Esophagus squamous epithelium (tissue), 5 donors: ENCODE data around the gene PLEKHM3. TPM values are rescaled to one million over a fixed set of nuclear protein-coding genes. Genes with fewer than 3 reads are reported as not detected.

ENCODE experiments used
- DNase-seq: peaks from one replicate; lab custom pipeline; 2025; lab: John Stamatoyannopoulos, UW
- H3K27ac ChIP-seq, 4 donors: fragments of 200-600 bp; sonication (generic); one replicate each; pipeline ENCODE4 v1.5.1; 2016 to 2019; ENCODE audit warnings: mild to moderate bottlenecking in 1 of 4
- H3K27me3 ChIP-seq, 4 donors: fragments of 200-600 bp; sonication (generic); 1 replicate in 3 of 4; 2 replicates in 1 of 4; pipeline versions ENCODE4 v1.5.1 to v1.6.0; 2017 to 2021; ENCODE audit warnings: antibody characterized with exemption in 1 of 4
- H3K36me3 ChIP-seq, 3 donors: fragments of 200-600 bp; sonication (generic); one replicate each; pipeline ENCODE4 v1.5.1; 2016 to 2019
- H3K4me1 ChIP-seq, 3 donors: fragments of 200-600 bp; sonication (generic); one replicate each; pipeline ENCODE4 v1.5.1; 2017 to 2019
- H3K4me3 ChIP-seq, 4 donors: fragments of 200-600 bp; sonication (generic); 1 replicate in 3 of 4; 2 replicates in 1 of 4; pipeline ENCODE4 v1.5.1; 2016 to 2019; ENCODE audit warnings: mild to moderate bottlenecking in 2 of 4, moderate library complexity in 1 of 4
- H3K9me3 ChIP-seq, 3 donors: fragments of 200-600 bp; sonication (generic); one replicate each; pipeline ENCODE4 v1.5.1; 2016 to 2019
- POLR2A ChIP-seq, 4 donors: fragments of 450-650 bp; IDR thresholded peaks; one replicate each; pipeline ENCODE4 v1.6.1; 2017; ENCODE audit warnings: antibody characterized with exemption in 4 of 4, mild to moderate bottlenecking in 4 of 4, moderate library complexity in 3 of 4
- WGBS, 2 donors: methylation state at CpG; one replicate each; pipeline ENCODE4 v1.1.5; 2018; 5-methylcytosine and 5-hydroxymethylcytosine counted together
- intact Hi-C: fragments of 100-400 bp; cut with DNase I; formaldehyde crosslinking; loops from one replicate; pipeline ENCODE4 v1.15.0; 2022
- total RNA-seq, 4 donors: library from RNA; depleted of rRNA; stranded (reverse); fragments of >200 nt; gene quantifications; one replicate each; pipeline ENCODE4 v1.1.0, GENCODE V29; 2016
- TF ChIP-seq, protein P1 (sequence below), 6 experiments: fragments of 450-650 bp in 4 of 6; fragments of 200-600 bp in 2 of 6; sonication (generic) in 2 of 6; IDR thresholded peaks; one replicate each; pipeline ENCODE4 v1.5.1; 2016 to 2019; ENCODE audit warnings: antibody characterized with exemption in 6 of 6, mild to moderate bottlenecking in 4 of 6, moderate library complexity in 4 of 6
- donor health status: DM: yes; HTN: yes; CAD: no.

The PLEKHM3 gene
- total RNA-seq, 4 donors from 2014 or later = 3.7 to 19.3 (median 6.7) TPM

DNA sequence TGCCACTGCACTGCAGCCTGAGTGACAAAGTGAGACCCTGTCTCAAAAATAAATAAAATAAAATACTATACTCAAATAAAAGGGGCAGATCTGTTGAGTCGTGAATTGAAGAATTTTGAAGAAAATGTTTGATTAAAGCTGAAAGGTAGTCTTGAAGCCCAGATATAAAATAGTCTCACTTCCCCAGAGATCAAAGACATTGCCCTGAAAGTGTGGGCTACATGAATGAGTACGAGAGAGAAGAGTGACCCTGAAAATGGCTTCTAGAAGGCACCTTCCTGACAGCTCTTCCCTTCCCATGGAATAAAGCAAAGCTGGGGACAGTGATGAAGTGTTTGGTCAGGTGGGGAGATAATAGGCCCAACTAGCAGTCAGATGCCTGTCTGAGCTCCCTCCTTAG lies 241.8 kb downstream of the PLEKHM3 start:
- H3K36me3 ChIP-seq = no peaks in the 10 kb centered on the region
- no peak for TF ChIP-seq POLR2A (IDR thresholded peaks at IDR 0.05)
- TF ChIP-seq, protein P1, sequence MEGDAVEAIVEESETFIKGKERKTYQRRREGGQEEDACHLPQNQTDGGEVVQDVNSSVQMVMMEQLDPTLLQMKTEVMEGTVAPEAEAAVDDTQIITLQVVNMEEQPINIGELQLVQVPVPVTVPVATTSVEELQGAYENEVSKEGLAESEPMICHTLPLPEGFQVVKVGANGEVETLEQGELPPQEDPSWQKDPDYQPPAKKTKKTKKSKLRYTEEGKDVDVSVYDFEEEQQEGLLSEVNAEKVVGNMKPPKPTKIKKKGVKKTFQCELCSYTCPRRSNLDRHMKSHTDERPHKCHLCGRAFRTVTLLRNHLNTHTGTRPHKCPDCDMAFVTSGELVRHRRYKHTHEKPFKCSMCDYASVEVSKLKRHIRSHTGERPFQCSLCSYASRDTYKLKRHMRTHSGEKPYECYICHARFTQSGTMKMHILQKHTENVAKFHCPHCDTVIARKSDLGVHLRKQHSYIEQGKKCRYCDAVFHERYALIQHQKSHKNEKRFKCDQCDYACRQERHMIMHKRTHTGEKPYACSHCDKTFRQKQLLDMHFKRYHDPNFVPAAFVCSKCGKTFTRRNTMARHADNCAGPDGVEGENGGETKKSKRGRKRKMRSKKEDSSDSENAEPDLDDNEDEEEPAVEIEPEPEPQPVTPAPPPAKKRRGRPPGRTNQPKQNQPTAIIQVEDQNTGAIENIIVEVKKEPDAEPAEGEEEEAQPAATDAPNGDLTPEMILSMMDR (IDR thresholded peaks at IDR 0.05) = no peak
- H3K27ac ChIP-seq = no peak overlapping the region
- DNase-seq = no peak
- no peaks in the 10 kb centered on the region for H3K27me3 ChIP-seq
- WGBS, 2 donors = 81% methylated on average over 2 of the region's 2 CpGs
- H3K9me3 ChIP-seq = no peaks in the 10 kb centered on the region
- peaks cover 0 to 10% (median 5%) of the 10 kb centered on the region in 3 donors for H3K4me1 ChIP-seq
- H3K4me3 ChIP-seq = no peak overlapping the region
- intact Hi-C loops = no loop called here

DNA sequence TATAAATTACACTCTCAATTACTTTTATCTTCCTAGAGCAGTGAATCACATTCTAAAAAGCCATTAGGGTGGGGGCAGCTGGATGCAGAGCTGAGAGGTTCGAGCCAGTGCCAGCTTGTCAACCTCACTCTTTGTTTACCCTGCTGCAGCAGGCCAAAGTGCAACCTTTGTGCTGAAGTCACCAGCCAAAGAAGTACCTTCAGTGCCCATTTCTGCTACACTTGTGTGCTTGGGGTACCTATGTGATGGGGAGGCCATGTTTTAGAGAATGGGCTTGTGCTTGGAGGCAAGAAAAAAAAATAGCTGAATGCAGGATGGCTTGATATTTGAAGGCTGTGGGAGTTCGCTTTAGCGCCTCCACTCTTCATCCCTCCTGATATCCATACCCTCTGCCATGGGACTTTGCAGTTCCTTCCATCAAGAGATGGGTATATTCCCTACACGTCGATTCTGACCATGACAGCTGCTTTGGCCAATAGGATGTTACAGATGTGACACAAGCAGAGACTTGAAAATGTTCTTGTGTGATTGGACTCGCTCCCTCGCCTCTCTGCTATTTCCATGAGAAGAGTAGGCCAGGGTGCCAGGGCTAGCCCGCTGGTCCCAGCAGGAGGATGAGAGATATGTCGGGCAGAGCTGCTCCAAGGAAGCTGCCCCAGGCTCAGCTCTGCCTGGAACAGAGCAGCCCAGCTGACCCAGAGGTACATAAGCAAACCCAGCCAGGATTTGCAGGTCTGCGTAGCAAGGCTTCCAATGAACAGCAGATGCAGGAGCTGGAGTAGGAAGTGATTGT lies 242.9 kb downstream of the PLEKHM3 start:
- 55 to 66% methylated on average over 8 to 10 of the region's 10 CpGs for WGBS, 2 donors

DNA sequence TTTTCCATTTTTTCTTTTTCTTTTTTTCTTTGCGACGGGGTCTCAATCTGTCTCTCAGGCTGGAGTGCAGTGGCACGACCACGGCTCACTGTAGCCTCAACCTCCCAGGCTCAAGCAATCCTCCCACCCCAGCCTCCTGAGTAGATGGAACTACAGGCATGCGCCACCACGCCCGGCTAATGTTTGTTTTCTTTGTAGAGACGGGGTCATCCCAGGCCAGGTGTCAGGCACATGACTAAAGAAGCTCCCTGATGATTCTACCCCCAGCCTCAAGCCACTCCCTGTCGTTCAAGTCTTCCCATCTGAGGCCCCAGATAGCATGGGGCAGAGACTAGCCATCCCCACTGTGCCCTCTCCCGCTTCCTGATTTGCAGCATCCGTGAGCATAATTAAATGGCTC lies 245.8 kb downstream of the PLEKHM3 start:
- intact Hi-C loops = no loop called here
- Histone ChIP-seq H3K4me3 (no peak overlapping the region), H3K27ac (no peak overlapping the region), H3K36me3 (no peaks in the 10 kb centered on the region), H3K4me1 (peaks cover 0 to 5% (median 5%) of the 10 kb centered on the region in 3 donors), H3K9me3 (no peaks in the 10 kb centered on the region), H3K27me3 (no peaks in the 10 kb centered on the region)
- no peak for DNase-seq
- TF ChIP-seq POLR2A (IDR thresholded peaks at IDR 0.05) = no peak
- TF ChIP-seq, protein P1 (IDR thresholded peaks at IDR 0.05) = no peak
- WGBS, 2 donors = 78 to 83% methylated on average over 11 of the region's 11 CpGs

More for the DNA sequence above, 242.9 kb downstream of the PLEKHM3 start:
- Histone ChIP-seq H3K27me3 (no peaks in the 10 kb centered on the region), H3K4me3 (no peak overlapping the region), H3K9me3 (no peaks in the 10 kb centered on the region), H3K4me1 (peaks cover 0 to 5% (median 5%) of the 10 kb centered on the region in 3 donors), H3K36me3 (no peaks in the 10 kb centered on the region), H3K27ac (no peak overlapping the region)
- TF ChIP-seq, protein P1 (IDR thresholded peaks at IDR 0.05) = no peak
- TF ChIP-seq POLR2A (IDR thresholded peaks at IDR 0.05) = no peak
- DNase-seq = no peak
- intact Hi-C loops = no loop called here

DNA sequence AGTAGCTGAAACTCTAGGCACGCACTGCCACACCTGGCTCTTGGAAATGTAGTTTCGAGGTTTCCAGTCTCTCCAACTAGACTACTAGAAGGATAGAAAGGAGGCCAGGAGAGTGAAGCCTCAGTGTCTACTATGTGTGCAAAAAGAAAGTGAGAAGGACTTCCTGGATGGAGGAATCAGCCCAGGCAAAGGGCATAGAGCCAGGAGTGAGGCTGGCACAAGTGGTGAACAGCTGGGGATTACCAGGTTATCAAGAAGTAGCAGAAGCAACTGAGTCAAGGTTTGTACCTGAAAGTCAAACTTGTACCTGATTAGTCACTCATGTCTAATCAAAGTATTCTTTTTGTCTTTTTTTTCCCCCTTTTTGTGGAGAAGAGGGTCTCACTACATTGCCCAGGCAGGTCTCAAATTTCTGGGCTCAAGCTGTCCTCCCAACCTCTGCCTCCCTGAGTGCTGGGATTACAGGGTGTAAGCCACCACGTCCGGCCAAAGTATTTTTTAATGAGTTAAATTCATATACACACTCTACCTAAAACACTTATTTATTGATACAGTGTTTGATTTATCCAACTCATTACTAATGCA lies 246.9 kb downstream of the PLEKHM3 start:
- DNase-seq = no peak
- Histone ChIP-seq H3K4me3 (no peak overlapping the region), H3K36me3 (no peaks in the 10 kb centered on the region), H3K9me3 (no peaks in the 10 kb centered on the region), H3K27me3 (no peaks in the 10 kb centered on the region), H3K27ac (no peak overlapping the region), H3K4me1 (peaks cover 0 to 5% (median 5%) of the 10 kb centered on the region in 3 donors)
- TF ChIP-seq POLR2A (IDR thresholded peaks at IDR 0.05) = no peak
- TF ChIP-seq, protein P1 (IDR thresholded peaks at IDR 0.05) = no peak
- intact Hi-C loops = no loop called here
- 69 to 74% methylated on average over 4 of the region's 4 CpGs for WGBS, 2 donors

DNA sequence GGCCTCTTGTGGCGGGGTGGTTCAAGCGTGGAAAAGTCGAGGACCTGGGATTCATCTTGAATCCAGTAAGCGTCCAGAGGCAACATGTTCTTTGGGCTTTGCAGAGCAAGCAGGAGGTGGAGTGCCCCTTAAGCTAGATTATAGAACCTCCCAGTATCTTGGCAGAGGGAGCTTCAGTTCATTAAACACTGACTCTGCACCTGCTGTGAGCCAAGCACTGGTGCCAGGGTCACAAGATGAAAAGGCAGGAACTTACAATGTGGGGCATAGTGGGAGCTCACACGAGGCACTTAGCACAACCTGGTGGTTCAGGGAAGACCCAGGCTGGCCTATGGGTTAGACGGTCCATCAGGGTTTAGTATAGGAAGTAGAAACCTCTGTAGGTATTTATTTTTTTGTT lies 248.2 kb downstream of the PLEKHM3 start:
- no peak overlapping the region for H3K4me3 ChIP-seq
- H3K9me3 ChIP-seq = no peaks in the 10 kb centered on the region
- H3K36me3 ChIP-seq = no peaks in the 10 kb centered on the region
- no peak for DNase-seq
- H3K27me3 ChIP-seq = no peaks in the 10 kb centered on the region
- H3K4me1 ChIP-seq = no peaks in the 10 kb centered on the region
- intact Hi-C loops = no loop called here
- TF ChIP-seq, protein P1 (IDR thresholded peaks at IDR 0.05) = no peak
- no peak for TF ChIP-seq POLR2A (IDR thresholded peaks at IDR 0.05)
- WGBS, 2 donors = 72 to 93% methylated on average over 2 to 6 of the region's 6 CpGs
- H3K27ac ChIP-seq = no peak overlapping the region
